ENCODE results near the gene ZNF358. TPM values are rescaled to one million over a fixed set of nuclear protein-coding genes. Genes with fewer than 3 reads are reported as not detected.

ZNF358 gene
- total RNA-seq, 4 donors from 2014 or later: 19.1 to 69.1 (median 33.8) TPM

DNA sequence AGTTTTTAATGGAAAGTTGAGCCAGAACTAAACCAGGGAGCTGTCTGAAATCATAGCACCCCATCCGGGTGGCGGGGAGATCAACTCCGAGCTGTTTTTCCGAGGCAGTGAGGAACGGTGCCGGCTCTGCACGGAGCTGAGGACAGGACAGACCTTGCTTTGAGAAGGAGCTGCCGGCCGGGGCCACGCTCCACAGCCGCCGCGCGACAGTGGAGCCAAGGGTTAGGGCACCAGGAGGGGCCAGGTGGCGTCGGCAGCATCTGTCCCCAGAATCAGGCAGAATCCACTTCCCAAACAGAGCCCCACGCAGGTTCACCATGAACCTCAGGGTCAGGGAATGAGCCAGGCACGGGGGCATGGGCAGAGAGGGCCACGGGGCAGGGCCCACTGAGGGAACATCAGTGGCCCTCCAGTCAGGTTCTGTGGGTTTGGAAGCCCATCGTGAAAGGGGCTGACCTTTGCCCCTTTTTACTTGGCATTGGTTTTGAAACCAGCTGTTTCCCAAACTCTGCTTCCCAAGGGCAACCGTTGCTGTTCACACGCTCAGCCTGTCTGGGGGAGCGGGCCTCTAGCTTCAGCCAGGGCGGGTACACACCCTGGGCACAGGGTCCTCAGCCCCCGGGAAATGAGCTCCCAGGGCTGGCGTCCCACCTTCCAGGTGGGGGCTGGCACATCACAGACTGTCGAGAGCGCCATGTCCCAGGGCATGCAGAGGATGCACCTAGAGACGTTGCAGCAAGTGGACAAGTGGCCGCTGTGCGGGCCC lies 45.2 kb upstream of the ZNF358 start:
- no peak for DNase-seq
- H3K9me3 ChIP-seq: no peaks in the 10 kb centered on the region
- no peaks in the 10 kb centered on the region for H3K36me3 ChIP-seq
- H3K4me3 ChIP-seq: no peak overlapping the region
- H3K4me1 ChIP-seq: no peaks in the 10 kb centered on the region
- intact Hi-C loops (cut with DNase I; ENCODE audit: low total_unique reads): no loop called here
- H3K27ac ChIP-seq: no peak overlapping the region
- H3K27me3 ChIP-seq: no peaks in the 10 kb centered on the region
- TF ChIP-seq POLR2A (IDR thresholded peaks at IDR 0.05): no peak
- TF ChIP-seq, protein P1, sequence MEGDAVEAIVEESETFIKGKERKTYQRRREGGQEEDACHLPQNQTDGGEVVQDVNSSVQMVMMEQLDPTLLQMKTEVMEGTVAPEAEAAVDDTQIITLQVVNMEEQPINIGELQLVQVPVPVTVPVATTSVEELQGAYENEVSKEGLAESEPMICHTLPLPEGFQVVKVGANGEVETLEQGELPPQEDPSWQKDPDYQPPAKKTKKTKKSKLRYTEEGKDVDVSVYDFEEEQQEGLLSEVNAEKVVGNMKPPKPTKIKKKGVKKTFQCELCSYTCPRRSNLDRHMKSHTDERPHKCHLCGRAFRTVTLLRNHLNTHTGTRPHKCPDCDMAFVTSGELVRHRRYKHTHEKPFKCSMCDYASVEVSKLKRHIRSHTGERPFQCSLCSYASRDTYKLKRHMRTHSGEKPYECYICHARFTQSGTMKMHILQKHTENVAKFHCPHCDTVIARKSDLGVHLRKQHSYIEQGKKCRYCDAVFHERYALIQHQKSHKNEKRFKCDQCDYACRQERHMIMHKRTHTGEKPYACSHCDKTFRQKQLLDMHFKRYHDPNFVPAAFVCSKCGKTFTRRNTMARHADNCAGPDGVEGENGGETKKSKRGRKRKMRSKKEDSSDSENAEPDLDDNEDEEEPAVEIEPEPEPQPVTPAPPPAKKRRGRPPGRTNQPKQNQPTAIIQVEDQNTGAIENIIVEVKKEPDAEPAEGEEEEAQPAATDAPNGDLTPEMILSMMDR (IDR thresholded peaks at IDR 0.05): no peak

DNA sequence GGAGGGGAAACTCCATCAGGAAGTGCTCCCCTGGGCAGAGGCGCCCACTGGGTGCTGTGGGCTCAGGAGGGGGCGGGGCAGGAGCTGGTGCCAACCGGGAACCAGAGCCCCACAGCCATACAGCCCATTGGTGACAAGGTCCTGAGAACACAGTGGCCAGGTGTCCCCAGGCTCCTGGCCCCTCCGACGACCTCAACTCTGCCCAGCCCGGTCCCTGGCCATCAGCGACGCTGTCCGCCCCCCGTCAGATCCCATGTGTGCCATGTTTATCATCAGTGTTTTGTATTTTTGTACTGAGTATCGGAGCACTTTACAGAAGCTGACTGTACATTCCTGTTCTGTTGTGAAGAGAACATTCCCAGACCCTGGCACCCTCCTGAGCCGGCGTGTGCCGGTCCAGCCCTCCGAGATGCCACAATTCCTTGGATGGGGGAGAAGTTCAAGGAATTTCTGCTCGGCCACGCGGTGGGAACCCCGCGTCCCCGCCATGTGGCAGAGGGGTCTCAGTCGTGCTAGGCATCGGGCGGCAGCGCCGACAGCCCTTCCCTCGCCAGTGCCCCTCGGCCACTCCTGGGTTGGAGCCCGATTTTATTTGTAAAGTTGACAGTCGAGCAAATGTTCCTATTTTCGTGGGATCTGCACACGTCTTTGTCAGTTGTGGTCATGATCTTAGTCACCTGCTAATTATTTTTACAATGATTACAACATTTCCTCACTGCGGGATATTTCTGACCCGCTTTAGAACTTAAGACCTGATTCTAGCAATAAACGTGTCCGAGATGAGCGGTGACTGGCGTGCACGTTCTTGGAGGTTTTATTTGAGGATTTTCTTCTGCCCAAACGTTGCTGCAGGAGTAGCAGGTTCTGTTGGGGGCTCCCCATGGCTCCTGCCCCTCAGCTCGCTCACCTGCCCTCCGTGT lies 43.9 kb upstream of the ZNF358 start:
- no peaks in the 10 kb centered on the region for H3K27me3 ChIP-seq
- no peak overlapping the region for H3K27ac ChIP-seq
- H3K4me3 ChIP-seq: no peak overlapping the region
- no peaks in the 10 kb centered on the region for H3K9me3 ChIP-seq
- TF ChIP-seq POLR2A (IDR thresholded peaks at IDR 0.05): no peak
- TF ChIP-seq, protein P1 (IDR thresholded peaks at IDR 0.05): no peak
- no peaks in the 10 kb centered on the region for H3K36me3 ChIP-seq
- intact Hi-C loops (cut with DNase I; ENCODE audit: low total_unique reads): no loop called here
- no peaks in the 10 kb centered on the region for H3K4me1 ChIP-seq
- no peak for DNase-seq

DNA sequence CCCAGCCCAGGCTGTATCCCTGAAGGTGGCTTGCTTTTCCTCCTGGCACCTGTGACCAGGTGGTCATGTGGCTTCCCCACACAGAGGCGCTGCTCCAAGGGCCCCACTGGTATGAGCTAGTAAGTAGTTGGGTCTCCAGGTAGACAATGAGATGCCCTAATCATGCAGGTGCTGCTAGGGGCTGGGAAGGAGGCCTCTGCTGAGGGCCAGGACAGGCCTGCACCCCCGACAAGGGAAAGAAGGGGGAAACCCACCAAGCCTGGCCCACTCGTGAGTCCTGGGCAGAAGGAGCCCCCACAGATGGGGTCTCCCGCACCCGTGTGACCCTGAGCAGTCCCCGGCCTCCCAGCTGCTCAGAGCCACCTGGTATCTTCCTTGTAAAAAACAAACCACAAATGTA lies 40.2 kb upstream of the ZNF358 start:
- H3K4me1 ChIP-seq: no peaks in the 10 kb centered on the region
- H3K27me3 ChIP-seq: no peaks in the 10 kb centered on the region
- no peak overlapping the region for H3K4me3 ChIP-seq
- intact Hi-C loops (cut with DNase I; ENCODE audit: low total_unique reads): no loop called here
- H3K27ac ChIP-seq: no peak overlapping the region
- no peak for DNase-seq
- TF ChIP-seq, protein P1 (IDR thresholded peaks at IDR 0.05): no peak
- no peak for TF ChIP-seq POLR2A (IDR thresholded peaks at IDR 0.05)
- H3K36me3 ChIP-seq: no peaks in the 10 kb centered on the region
- no peaks in the 10 kb centered on the region for H3K9me3 ChIP-seq

DNA sequence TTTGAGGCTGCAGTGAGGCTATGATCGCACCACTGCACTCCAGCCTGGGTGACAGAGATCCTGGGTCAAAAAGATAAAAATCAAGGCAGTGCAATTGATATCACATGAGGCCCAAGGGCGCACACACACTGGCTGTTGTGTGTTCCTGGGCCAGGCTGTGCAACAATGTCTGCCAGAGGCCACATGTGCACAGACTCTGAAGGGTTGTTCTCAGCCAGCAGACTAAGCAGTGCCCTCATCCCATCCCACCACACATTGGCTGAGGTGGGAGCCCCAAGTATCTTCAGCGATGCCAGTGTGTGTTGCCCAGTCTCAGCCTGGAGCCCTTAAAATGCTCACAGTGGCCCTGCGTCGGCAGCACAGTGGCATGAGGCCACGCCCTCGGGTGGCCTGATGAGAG lies 39.7 kb upstream of the ZNF358 start:
- Histone ChIP-seq H3K9me3 (no peaks in the 10 kb centered on the region), H3K27me3 (no peaks in the 10 kb centered on the region), H3K4me3 (no peak overlapping the region), H3K4me1 (no peaks in the 10 kb centered on the region), H3K27ac (no peak overlapping the region), H3K36me3 (no peaks in the 10 kb centered on the region)
- DNase-seq: no peak
- TF ChIP-seq, protein P1 (IDR thresholded peaks at IDR 0.05): no peak
- TF ChIP-seq POLR2A (IDR thresholded peaks at IDR 0.05): no peak
- intact Hi-C loops (cut with DNase I; ENCODE audit: low total_unique reads): no loop called here

All from uterus (tissue), 4 donors.